ENCODE results near the gene ZC3H11A. TPM values are rescaled to one million over a fixed set of nuclear protein-coding genes. Genes with fewer than 3 reads are reported as not detected.

Gene ZC3H11A
- total and polyA plus RNA-seq, 2 donors: 101 to 113 TPM

- DNase-seq (ENCODE audit: low read depth in 6 of 9, low spot score in 9 of 9): no peak
- Histone ChIP-seq H3K9me3 (ENCODE audit: control insufficient read depth in 2 of 2, insufficient read depth in 1 of 2, low read length in 1 of 2) (no peaks in the 10 kb centered on the region), H3K27me3 (ENCODE audit: control insufficient read depth in 2 of 2, insufficient read depth in 1 of 2, low read length in 1 of 2) (no peaks in the 10 kb centered on the region), H3K4me3 (ENCODE audit: low read length in 2 of 2) (peak overlapping the region; percentile 85 to 88), H3K27ac (ENCODE audit: low read depth in 1 of 2, low read length in 1 of 2) (peak overlapping the region in 1 of 2 donors; percentile 44), H3K36me3 (ENCODE audit: control insufficient read depth in 2 of 2, insufficient read depth in 2 of 2, low read length in 1 of 2) (peaks cover 6 to 30% of the 10 kb centered on the region in 2 donors), H3K4me1 (ENCODE audit: control insufficient read depth in 2 of 2, insufficient read depth in 2 of 2, low read length in 2 of 2) (peaks cover 16 to 21% of the 10 kb centered on the region in 2 donors)
- WGBS: 77% methylated on average over 19 of the region's 19 CpGs
Observed at GRCh38 chr1:203794764-203795440, 521 bp upstream of the ZC3H11A start.

- WGBS: under 1% methylated on average over 12 of the region's 12 CpGs
- peaks cover 16 to 21% of the 10 kb centered on the region in 2 donors for H3K4me1 ChIP-seq (ENCODE audit: control insufficient read depth in 2 of 2, insufficient read depth in 2 of 2, low read length in 2 of 2)
- peak overlapping the region; percentile 85 to 88 for H3K4me3 ChIP-seq (ENCODE audit: low read length in 2 of 2)
- peak overlapping the region; percentile 85 for H3K27ac ChIP-seq (ENCODE audit: low read depth in 1 of 2, low read length in 1 of 2)
- DNase-seq (ENCODE audit: low read depth in 6 of 9, low spot score in 9 of 9): peak; percentile 13 to 63 (median 29)
- peaks cover 6 to 37% of the 10 kb centered on the region in 2 donors for H3K36me3 ChIP-seq (ENCODE audit: control insufficient read depth in 2 of 2, insufficient read depth in 2 of 2, low read length in 1 of 2)
- H3K9me3 ChIP-seq (ENCODE audit: control insufficient read depth in 2 of 2, insufficient read depth in 1 of 2, low read length in 1 of 2): no peaks in the 10 kb centered on the region
- H3K27me3 ChIP-seq (ENCODE audit: control insufficient read depth in 2 of 2, insufficient read depth in 1 of 2, low read length in 1 of 2): no peaks in the 10 kb centered on the region
Observed at GRCh38 chr1:203796236-203796605, 798 bp downstream of the ZC3H11A start.

GRCh38 chr1:203797216-203797615, 1.8 kb downstream of the ZC3H11A start:
- 94% methylated on average over 2 of the region's 2 CpGs for WGBS
- H3K4me1 ChIP-seq (ENCODE audit: control insufficient read depth in 2 of 2, insufficient read depth in 2 of 2, low read length in 2 of 2): peaks cover 16 to 21% of the 10 kb centered on the region in 2 donors

GRCh38 chr1:203797948-203798655, 2.7 kb downstream of the ZC3H11A start:
- Histone ChIP-seq H3K27ac (ENCODE audit: low read depth in 1 of 2, low read length in 1 of 2) (peak overlapping the region in 1 of 2 donors; percentile 19), H3K4me1 (ENCODE audit: control insufficient read depth in 2 of 2, insufficient read depth in 2 of 2, low read length in 2 of 2) (peaks cover 16 to 21% of the 10 kb centered on the region in 2 donors), H3K9me3 (ENCODE audit: control insufficient read depth in 2 of 2, insufficient read depth in 1 of 2, low read length in 1 of 2) (no peaks in the 10 kb centered on the region), H3K36me3 (ENCODE audit: control insufficient read depth in 2 of 2, insufficient read depth in 2 of 2, low read length in 1 of 2) (peaks cover 6 to 45% of the 10 kb centered on the region in 2 donors), H3K4me3 (ENCODE audit: low read length in 2 of 2) (no peak overlapping the region), H3K27me3 (ENCODE audit: control insufficient read depth in 2 of 2, insufficient read depth in 1 of 2, low read length in 1 of 2) (no peaks in the 10 kb centered on the region)
- no peak for DNase-seq (ENCODE audit: low read depth in 6 of 9, low spot score in 9 of 9)
- WGBS: 93% methylated on average over 6 of the region's 6 CpGs

More at GRCh38 chr1:203797216-203797615, 1.8 kb downstream of the ZC3H11A start:
- H3K27me3 ChIP-seq (ENCODE audit: control insufficient read depth in 2 of 2, insufficient read depth in 1 of 2, low read length in 1 of 2): no peaks in the 10 kb centered on the region
- no peak overlapping the region for H3K27ac ChIP-seq (ENCODE audit: low read depth in 1 of 2, low read length in 1 of 2)
- no peak for DNase-seq (ENCODE audit: low read depth in 6 of 9, low spot score in 9 of 9)
- no peaks in the 10 kb centered on the region for H3K9me3 ChIP-seq (ENCODE audit: control insufficient read depth in 2 of 2, insufficient read depth in 1 of 2, low read length in 1 of 2)
- peaks cover 6 to 44% of the 10 kb centered on the region in 2 donors for H3K36me3 ChIP-seq (ENCODE audit: control insufficient read depth in 2 of 2, insufficient read depth in 2 of 2, low read length in 1 of 2)
- H3K4me3 ChIP-seq (ENCODE audit: low read length in 2 of 2): peak overlapping the region; percentile 2 to 85

- Histone ChIP-seq H3K27me3 (ENCODE audit: control insufficient read depth in 2 of 2, insufficient read depth in 1 of 2, low read length in 1 of 2) (no peaks in the 10 kb centered on the region), H3K9me3 (ENCODE audit: control insufficient read depth in 2 of 2, insufficient read depth in 1 of 2, low read length in 1 of 2) (no peaks in the 10 kb centered on the region), H3K27ac (ENCODE audit: low read depth in 1 of 2, low read length in 1 of 2) (no peak overlapping the region), H3K36me3 (ENCODE audit: control insufficient read depth in 2 of 2, insufficient read depth in 2 of 2, low read length in 1 of 2) (peaks cover 6 to 53% of the 10 kb centered on the region in 2 donors), H3K4me1 (ENCODE audit: control insufficient read depth in 2 of 2, insufficient read depth in 2 of 2, low read length in 2 of 2) (peaks cover 16 to 21% of the 10 kb centered on the region in 2 donors), H3K4me3 (ENCODE audit: low read length in 2 of 2) (no peak overlapping the region)
- 97% methylated on average over 4 of the region's 4 CpGs for WGBS
- no peak for DNase-seq (ENCODE audit: low read depth in 6 of 9, low spot score in 9 of 9)
Observed at GRCh38 chr1:203799157-203799556, 3.7 kb downstream of the ZC3H11A start.

- no peak for DNase-seq (ENCODE audit: low read depth in 6 of 9, low spot score in 9 of 9)
- H3K4me1 ChIP-seq (ENCODE audit: control insufficient read depth in 2 of 2, insufficient read depth in 2 of 2, low read length in 2 of 2): peaks cover 16 to 19% of the 10 kb centered on the region in 2 donors
- H3K9me3 ChIP-seq (ENCODE audit: control insufficient read depth in 2 of 2, insufficient read depth in 1 of 2, low read length in 1 of 2): no peaks in the 10 kb centered on the region
- H3K4me3 ChIP-seq (ENCODE audit: low read length in 2 of 2): no peak overlapping the region
- no peak overlapping the region for H3K27ac ChIP-seq (ENCODE audit: low read depth in 1 of 2, low read length in 1 of 2)
- 99% methylated on average over 1 of the region's 1 CpG for WGBS
- no peaks in the 10 kb centered on the region for H3K27me3 ChIP-seq (ENCODE audit: control insufficient read depth in 2 of 2, insufficient read depth in 1 of 2, low read length in 1 of 2)
- peaks cover 6 to 53% of the 10 kb centered on the region in 2 donors for H3K36me3 ChIP-seq (ENCODE audit: control insufficient read depth in 2 of 2, insufficient read depth in 2 of 2, low read length in 1 of 2)
Observed at GRCh38 chr1:203799971-203800370, 4.5 kb downstream of the ZC3H11A start.

- Histone ChIP-seq H3K9me3 (ENCODE audit: control insufficient read depth in 2 of 2, insufficient read depth in 1 of 2, low read length in 1 of 2) (no peaks in the 10 kb centered on the region), H3K4me1 (ENCODE audit: control insufficient read depth in 2 of 2, insufficient read depth in 2 of 2, low read length in 2 of 2) (no peaks in the 10 kb centered on the region), H3K4me3 (ENCODE audit: low read length in 2 of 2) (no peak overlapping the region), H3K36me3 (ENCODE audit: control insufficient read depth in 2 of 2, insufficient read depth in 2 of 2, low read length in 1 of 2) (peaks cover 22 to 45% of the 10 kb centered on the region in 2 donors), H3K27me3 (ENCODE audit: control insufficient read depth in 2 of 2, insufficient read depth in 1 of 2, low read length in 1 of 2) (no peaks in the 10 kb centered on the region), H3K27ac (ENCODE audit: low read depth in 1 of 2, low read length in 1 of 2) (no peak overlapping the region)
- 98% methylated on average over 7 of the region's 7 CpGs for WGBS
- no peak for DNase-seq (ENCODE audit: low read depth in 6 of 9, low spot score in 9 of 9)
Observed at GRCh38 chr1:203805689-203806088, 10.3 kb downstream of the ZC3H11A start.

- Histone ChIP-seq H3K27me3 (ENCODE audit: control insufficient read depth in 2 of 2, insufficient read depth in 1 of 2, low read length in 1 of 2) (no peaks in the 10 kb centered on the region), H3K4me1 (ENCODE audit: control insufficient read depth in 2 of 2, insufficient read depth in 2 of 2, low read length in 2 of 2) (no peaks in the 10 kb centered on the region), H3K36me3 (ENCODE audit: control insufficient read depth in 2 of 2, insufficient read depth in 2 of 2, low read length in 1 of 2) (peaks cover 22 to 43% of the 10 kb centered on the region in 2 donors), H3K9me3 (ENCODE audit: control insufficient read depth in 2 of 2, insufficient read depth in 1 of 2, low read length in 1 of 2) (no peaks in the 10 kb centered on the region), H3K27ac (ENCODE audit: low read depth in 1 of 2, low read length in 1 of 2) (no peak overlapping the region), H3K4me3 (ENCODE audit: low read length in 2 of 2) (no peak overlapping the region)
- DNase-seq (ENCODE audit: low read depth in 6 of 9, low spot score in 9 of 9): no peak
- 94% methylated on average over 2 of the region's 2 CpGs for WGBS
Observed at GRCh38 chr1:203807196-203807595, 11.8 kb downstream of the ZC3H11A start.

Measured in thymus (tissue), 11 donors.